Measurements from ENCODE around the gene FARS2. TPM values are rescaled to one million over a fixed set of nuclear protein-coding genes. Genes with fewer than 3 reads are reported as not detected.

FARS2 gene
- total RNA-seq, 4 donors from 2014 or later, result 2.6 to 21.9 (median 15.0) TPM

DNA sequence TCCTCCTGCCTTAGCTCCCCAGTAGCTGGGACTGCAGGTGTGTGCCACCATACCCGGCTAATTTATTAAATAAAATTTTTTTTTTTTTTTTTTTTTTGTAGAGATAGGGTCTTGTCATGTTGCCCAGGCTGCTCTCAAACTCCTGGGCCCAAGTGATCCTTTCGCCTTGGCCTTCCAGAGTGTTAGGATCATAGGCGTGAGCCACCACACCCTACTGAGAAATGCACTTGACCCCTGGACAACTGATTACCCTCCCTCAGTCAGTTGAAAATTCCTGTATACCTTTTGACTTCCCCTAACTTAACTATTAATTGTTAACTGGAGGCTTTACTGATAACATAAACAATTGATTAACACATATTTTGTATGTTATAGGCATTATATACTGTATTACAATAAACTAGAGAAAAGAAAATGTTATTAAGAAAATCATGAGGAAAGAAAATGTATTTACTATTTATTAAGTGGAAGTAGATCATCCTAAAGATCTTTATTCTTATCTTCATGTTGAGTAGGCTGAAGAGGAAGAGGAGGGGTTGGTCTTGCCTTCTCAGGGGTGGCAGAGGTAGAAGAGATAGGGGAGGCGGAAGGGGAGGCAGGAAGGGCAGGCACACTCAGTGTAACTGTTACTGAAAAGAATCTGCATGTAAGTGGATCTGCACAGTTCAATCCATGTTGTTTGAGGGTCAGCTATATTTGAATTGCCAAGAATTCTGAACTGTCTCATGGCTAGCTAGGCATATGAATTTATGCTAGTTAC, 104.3 kb downstream of the FARS2 start:
- 85 to 90% methylated on average over 2 to 4 of the region's 4 CpGs for WGBS, 2 donors (ENCODE audit: low coverage in 1 of 2)
- Histone ChIP-seq H3K9me3 (no peaks in the 10 kb centered on the region), H3K4me1 (peaks cover 0 to 12% (median 4%) of the 10 kb centered on the region in 4 donors), H3K27ac (no peak overlapping the region), H3K27me3 (no peaks in the 10 kb centered on the region), H3K36me3 (no peaks in the 10 kb centered on the region), H3K4me3 (no peak overlapping the region)
- in situ Hi-C loops (cut with MboI; ENCODE audit: low pct_ligation_motif_present in 1 of 4, low pct_unique_long_range_greater_than_20kb in 1 of 4, low sequenced_read_pairs in 3 of 4) (no loop called here), intact Hi-C loops (cut with DNase I; ENCODE audit: low total_unique reads) (no loop called here)
- no peak for TF ChIP-seq POLR2AphosphoS5 (IDR thresholded peaks at IDR 0.05)
- no peak for TF ChIP-seq EP300 (IDR thresholded peaks at IDR 0.05; ENCODE audit: low read depth)
- no peak for TF ChIP-seq POLR2A (IDR thresholded peaks at IDR 0.05)
- TF ChIP-seq, protein P1, sequence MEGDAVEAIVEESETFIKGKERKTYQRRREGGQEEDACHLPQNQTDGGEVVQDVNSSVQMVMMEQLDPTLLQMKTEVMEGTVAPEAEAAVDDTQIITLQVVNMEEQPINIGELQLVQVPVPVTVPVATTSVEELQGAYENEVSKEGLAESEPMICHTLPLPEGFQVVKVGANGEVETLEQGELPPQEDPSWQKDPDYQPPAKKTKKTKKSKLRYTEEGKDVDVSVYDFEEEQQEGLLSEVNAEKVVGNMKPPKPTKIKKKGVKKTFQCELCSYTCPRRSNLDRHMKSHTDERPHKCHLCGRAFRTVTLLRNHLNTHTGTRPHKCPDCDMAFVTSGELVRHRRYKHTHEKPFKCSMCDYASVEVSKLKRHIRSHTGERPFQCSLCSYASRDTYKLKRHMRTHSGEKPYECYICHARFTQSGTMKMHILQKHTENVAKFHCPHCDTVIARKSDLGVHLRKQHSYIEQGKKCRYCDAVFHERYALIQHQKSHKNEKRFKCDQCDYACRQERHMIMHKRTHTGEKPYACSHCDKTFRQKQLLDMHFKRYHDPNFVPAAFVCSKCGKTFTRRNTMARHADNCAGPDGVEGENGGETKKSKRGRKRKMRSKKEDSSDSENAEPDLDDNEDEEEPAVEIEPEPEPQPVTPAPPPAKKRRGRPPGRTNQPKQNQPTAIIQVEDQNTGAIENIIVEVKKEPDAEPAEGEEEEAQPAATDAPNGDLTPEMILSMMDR (IDR thresholded peaks at IDR 0.05), result no peak
- DNase-seq, result no peak

DNA sequence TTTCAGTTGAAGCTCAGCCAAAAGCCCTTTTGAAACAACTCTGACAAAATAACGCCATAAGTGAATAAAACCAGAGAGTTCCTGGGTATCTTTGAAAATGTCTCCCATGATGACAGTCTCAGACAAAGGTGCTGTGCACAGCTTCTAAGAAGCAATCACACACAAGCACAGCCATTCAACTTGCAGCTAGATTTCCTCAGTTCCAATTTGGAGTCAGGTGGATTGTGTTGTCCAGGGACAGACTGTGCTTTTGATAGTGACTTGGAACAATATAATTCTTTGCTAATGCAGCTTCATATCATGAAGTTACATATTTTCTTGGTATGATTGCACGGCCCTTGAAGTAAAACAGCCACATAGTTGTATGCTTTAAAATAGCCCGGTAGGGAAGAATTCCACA, 105.6 kb downstream of the FARS2 start:
- no peak for DNase-seq
- intact Hi-C loops (cut with DNase I; ENCODE audit: low total_unique reads), result no loop called here
- WGBS, 2 donors (ENCODE audit: low coverage in 1 of 2), result 86 to 87% methylated on average over 2 to 3 of the region's 3 CpGs

DNA sequence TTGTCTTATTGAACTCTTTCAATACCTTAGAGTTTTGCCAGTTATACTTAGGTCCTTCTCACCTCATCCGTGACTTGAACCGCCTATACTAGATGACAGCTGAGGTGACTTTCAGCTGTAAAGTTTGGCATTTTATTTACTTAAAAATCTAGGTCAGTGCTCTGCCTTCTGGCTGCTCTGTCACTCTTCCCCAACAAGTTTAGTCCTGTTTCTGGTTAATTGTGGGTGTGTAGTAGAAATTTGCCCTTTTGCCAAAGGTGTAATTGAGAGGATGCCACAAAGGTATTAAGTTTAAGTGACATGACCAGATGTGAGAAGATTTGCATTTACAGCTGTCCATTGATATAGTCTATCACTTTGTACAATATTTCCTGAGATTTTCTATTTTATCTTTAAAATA, 106.2 kb downstream of the FARS2 start:
- no peak for DNase-seq
- intact Hi-C loops (cut with DNase I; ENCODE audit: low total_unique reads) (no loop called here), in situ Hi-C loops (cut with MboI; ENCODE audit: low pct_ligation_motif_present in 1 of 4, low pct_unique_long_range_greater_than_20kb in 1 of 4, low sequenced_read_pairs in 3 of 4) (no loop called here)
- no peak for TF ChIP-seq POLR2A (IDR thresholded peaks at IDR 0.05)
- no peak for TF ChIP-seq EP300 (IDR thresholded peaks at IDR 0.05; ENCODE audit: low read depth)
- TF ChIP-seq, protein P1 (IDR thresholded peaks at IDR 0.05), result no peak
- no peak for TF ChIP-seq POLR2AphosphoS5 (IDR thresholded peaks at IDR 0.05)
- 53 to 55% methylated on average over 2 of the region's 2 CpGs for WGBS, 2 donors (ENCODE audit: low coverage in 1 of 2)
- Histone ChIP-seq H3K9me3 (no peaks in the 10 kb centered on the region), H3K4me3 (no peak overlapping the region), H3K36me3 (no peaks in the 10 kb centered on the region), H3K4me1 (peaks cover 0 to 4% (median 0%) of the 10 kb centered on the region in 4 donors), H3K27me3 (no peaks in the 10 kb centered on the region), H3K27ac (no peak overlapping the region)

More for the DNA sequence above, 105.6 kb downstream of the FARS2 start:
- no peak overlapping the region for H3K4me3 ChIP-seq
- in situ Hi-C loops (cut with MboI; ENCODE audit: low pct_ligation_motif_present in 1 of 4, low pct_unique_long_range_greater_than_20kb in 1 of 4, low sequenced_read_pairs in 3 of 4), result no loop called here
- H3K27me3 ChIP-seq, result no peaks in the 10 kb centered on the region
- peaks cover 0 to 4% (median 0%) of the 10 kb centered on the region in 4 donors for H3K4me1 ChIP-seq
- TF ChIP-seq, protein P1 (IDR thresholded peaks at IDR 0.05), result no peak
- TF ChIP-seq EP300 (IDR thresholded peaks at IDR 0.05; ENCODE audit: low read depth), result no peak
- TF ChIP-seq POLR2A (IDR thresholded peaks at IDR 0.05), result no peak
- no peak for TF ChIP-seq POLR2AphosphoS5 (IDR thresholded peaks at IDR 0.05)
- H3K9me3 ChIP-seq, result no peaks in the 10 kb centered on the region
- no peak overlapping the region for H3K27ac ChIP-seq
- H3K36me3 ChIP-seq, result no peaks in the 10 kb centered on the region

DNA sequence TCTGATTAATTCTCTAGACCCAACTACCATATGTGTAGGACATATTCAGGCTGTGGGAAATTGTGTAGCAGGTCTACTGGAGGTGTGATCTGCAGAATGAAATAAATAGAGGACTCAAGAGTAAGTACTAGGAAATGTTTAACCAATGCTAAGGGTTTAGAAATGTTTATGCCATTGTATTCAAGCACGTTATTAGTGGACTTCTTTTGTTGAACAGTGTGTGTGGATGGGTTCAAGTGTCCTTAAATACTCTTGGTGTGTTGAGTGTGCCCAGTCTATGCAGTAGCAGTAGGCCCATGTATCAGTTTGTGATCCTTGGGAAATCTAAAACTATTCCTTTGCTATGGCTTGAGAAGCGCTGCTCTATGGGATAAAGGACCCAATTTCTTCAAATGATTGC, 112.1 kb downstream of the FARS2 start:
- no peak overlapping the region for H3K27ac ChIP-seq
- in situ Hi-C loops (cut with MboI; ENCODE audit: low pct_ligation_motif_present in 1 of 4, low pct_unique_long_range_greater_than_20kb in 1 of 4, low sequenced_read_pairs in 3 of 4), result no loop called here
- H3K4me1 ChIP-seq, result no peaks in the 10 kb centered on the region
- no peak overlapping the region for H3K4me3 ChIP-seq
- H3K36me3 ChIP-seq, result no peaks in the 10 kb centered on the region
- no peak for DNase-seq
- TF ChIP-seq POLR2A (IDR thresholded peaks at IDR 0.05), result no peak
- no peak for TF ChIP-seq POLR2AphosphoS5 (IDR thresholded peaks at IDR 0.05)
- TF ChIP-seq, protein P1 (IDR thresholded peaks at IDR 0.05), result no peak
- no peak for TF ChIP-seq EP300 (IDR thresholded peaks at IDR 0.05; ENCODE audit: low read depth)
- intact Hi-C loops (cut with DNase I; ENCODE audit: low total_unique reads), result no loop called here
- WGBS, 2 donors (ENCODE audit: low coverage in 1 of 2), result 98 to 100% methylated on average over 2 of the region's 2 CpGs
- no peaks in the 10 kb centered on the region for H3K27me3 ChIP-seq
- H3K9me3 ChIP-seq, result no peaks in the 10 kb centered on the region

Measured in transverse colon (tissue), 4 donors.